ENCODE measurements around the gene PDILT.

Gene PDILT

GRCh38 chr16:20359997-20360396, 44.5 kb downstream of the PDILT start:
- DNase-seq (ENCODE audit: low read depth) = no peak

GRCh38 chr16:20355114-20355782, 49.3 kb downstream of the PDILT start:
- no peak for DNase-seq (ENCODE audit: low read depth)

- no peak for DNase-seq (ENCODE audit: low read depth)
These were observed 51.2 kb downstream of the PDILT start for GRCh38 chr16:20353379-20353778.

GRCh38 chr16:20352615-20353014, 51.9 kb downstream of the PDILT start, which contains the start of gene UMOD:
UMOD (minus strand) TSS chr16:20352715; CDS start chr16:20350737, 1,978 bp downstream.
- DNase-seq (ENCODE audit: low read depth) = no peak

- DNase-seq (ENCODE audit: low read depth) = no peak
These were observed 54.9 kb downstream of the PDILT start for GRCh38 chr16:20349615-20350014.

GRCh38 chr16:20348365-20349185, 56.0 kb downstream of the PDILT start:
- DNase-seq (ENCODE audit: low read depth) = no peak

- DNase-seq (ENCODE audit: low read depth) = no peak
These were observed 56.7 kb downstream of the PDILT start for GRCh38 chr16:20347666-20348364.

GRCh38 chr16:20344611-20345010, 59.9 kb downstream of the PDILT start:
- DNase-seq (ENCODE audit: low read depth) = no peak

GRCh38 chr16:20339744-20340143, 64.8 kb downstream of the PDILT start:
- DNase-seq (ENCODE audit: low read depth) = no peak

- no peak for DNase-seq (ENCODE audit: low read depth)
These were observed 67.6 kb downstream of the PDILT start for GRCh38 chr16:20336955-20337354.

GRCh38 chr16:20334396-20334795, 70.1 kb downstream of the PDILT start:
- no peak for DNase-seq (ENCODE audit: low read depth)

GRCh38 chr16:20333120-20333519, 71.4 kb downstream of the PDILT start:
- DNase-seq (ENCODE audit: low read depth) = no peak

- DNase-seq (ENCODE audit: low read depth) = no peak
These were observed 72.1 kb downstream of the PDILT start for GRCh38 chr16:20332411-20332810.

GRCh38 chr16:20331635-20332034, 72.9 kb downstream of the PDILT start:
- no peak for DNase-seq (ENCODE audit: low read depth)

- DNase-seq (ENCODE audit: low read depth) = no peak
These were observed 75.0 kb downstream of the PDILT start for GRCh38 chr16:20329392-20330138.

- DNase-seq (ENCODE audit: low read depth) = no peak
These were observed 77.0 kb downstream of the PDILT start, which contains the start of gene GP2 for GRCh38 chr16:20327444-20328041. GP2 (minus strand) TSS chr16:20327513; CDS start chr16:20326431, 1,082 bp downstream.

GRCh38 chr16:20326321-20326720, 78.2 kb downstream of the PDILT start:
- no peak for DNase-seq (ENCODE audit: low read depth)

GRCh38 chr16:20325005-20325404, 79.5 kb downstream of the PDILT start:
- no peak for DNase-seq (ENCODE audit: low read depth)

- no peak for DNase-seq (ENCODE audit: low read depth)
These were observed 80.9 kb downstream of the PDILT start for GRCh38 chr16:20323591-20324117.

- DNase-seq (ENCODE audit: low read depth) = no peak
These were observed 81.8 kb downstream of the PDILT start for GRCh38 chr16:20322696-20323095.

GRCh38 chr16:20321671-20322070, 82.9 kb downstream of the PDILT start:
- DNase-seq (ENCODE audit: low read depth) = no peak

Measured in activated T-helper 9 cell treated with anti-CD3 and anti-CD28 coated beads, Interleukin-2, amount 50 U/mL, for 16 hours (primary cell).